ENCODE measurements around the gene PRXL2A.

The PRXL2A gene

GRCh38 chr10:80444646-80445319 is 36.4 kb downstream of the PRXL2A start:
- DNase-seq (ENCODE audit: low spot score), result peak; percentile 56

DNA sequence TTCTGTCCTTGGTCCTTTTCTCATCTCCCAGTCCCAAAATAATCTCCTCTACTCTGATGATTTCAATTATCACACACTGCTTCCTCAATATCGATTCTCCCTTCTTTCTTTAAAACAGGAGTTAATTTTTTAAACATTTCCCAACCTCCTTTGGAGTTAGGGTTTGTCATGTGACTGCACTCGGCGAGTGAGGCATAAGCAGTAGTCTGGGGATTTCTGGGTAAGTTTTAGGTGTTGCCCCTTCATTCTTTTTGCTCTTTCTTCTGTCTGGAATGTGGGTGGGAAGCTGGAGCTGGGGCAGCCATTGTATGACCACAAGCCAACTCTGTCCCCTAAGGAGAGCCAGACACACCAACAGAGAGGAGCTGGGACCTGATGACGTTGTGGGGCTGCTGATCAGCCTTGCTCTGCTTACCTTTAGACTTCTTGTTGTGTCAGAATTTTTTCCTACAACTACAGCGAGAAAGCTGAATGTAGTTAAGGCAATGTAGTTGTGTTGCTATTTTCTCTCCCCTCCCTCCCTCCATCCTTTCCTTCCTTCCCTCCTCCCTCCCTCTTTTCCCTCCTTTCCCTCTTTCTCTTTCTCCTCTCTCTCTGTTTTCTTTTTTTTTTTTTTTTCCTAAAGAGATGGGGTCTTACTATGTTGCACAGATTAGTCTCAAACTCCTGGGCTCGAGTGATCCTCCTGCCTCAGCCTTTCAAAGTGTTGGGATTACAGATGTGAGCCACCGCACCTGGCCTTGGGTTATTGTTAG is 39.3 kb downstream of the PRXL2A start:
- no peak for DNase-seq (ENCODE audit: low spot score)

DNA sequence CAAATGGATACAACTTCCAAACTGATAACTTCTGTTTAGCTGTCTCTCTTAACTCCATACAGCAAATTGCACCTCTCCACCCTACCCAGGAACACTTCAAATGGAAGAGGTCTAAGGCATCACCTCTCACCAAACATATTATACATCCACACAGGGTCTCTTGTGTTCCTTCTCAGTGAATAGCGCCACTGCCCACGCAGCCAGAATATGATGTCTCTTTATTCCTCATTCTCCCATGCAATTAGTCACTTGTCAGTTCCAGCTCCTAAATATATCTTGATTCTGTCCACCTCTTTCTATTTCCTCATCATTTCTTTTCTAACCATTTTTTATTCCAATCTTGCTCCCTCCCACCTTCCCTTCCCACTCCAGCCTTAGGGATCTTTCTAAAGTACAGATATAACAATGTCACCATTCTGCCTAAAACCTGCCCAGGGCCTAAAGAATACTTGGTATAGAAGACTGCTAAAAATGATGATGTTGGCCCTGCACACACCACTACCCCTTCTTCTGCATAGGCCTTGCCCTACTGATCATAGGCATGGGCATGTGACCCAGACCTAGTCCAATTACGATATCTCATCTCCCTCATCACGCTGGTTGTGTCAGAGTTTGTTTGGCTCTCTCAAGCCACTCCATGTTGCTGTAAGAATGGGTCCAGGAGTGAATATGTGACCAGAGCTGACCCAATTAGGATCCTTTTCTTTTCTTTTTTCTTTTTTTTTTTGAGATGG is 40.0 kb downstream of the PRXL2A start:
- DNase-seq (ENCODE audit: low spot score), result no peak

- DNase-seq (ENCODE audit: low spot score), result no peak
These were observed 41.2 kb downstream of the PRXL2A start for GRCh38 chr10:80449520-80449919.

DNA sequence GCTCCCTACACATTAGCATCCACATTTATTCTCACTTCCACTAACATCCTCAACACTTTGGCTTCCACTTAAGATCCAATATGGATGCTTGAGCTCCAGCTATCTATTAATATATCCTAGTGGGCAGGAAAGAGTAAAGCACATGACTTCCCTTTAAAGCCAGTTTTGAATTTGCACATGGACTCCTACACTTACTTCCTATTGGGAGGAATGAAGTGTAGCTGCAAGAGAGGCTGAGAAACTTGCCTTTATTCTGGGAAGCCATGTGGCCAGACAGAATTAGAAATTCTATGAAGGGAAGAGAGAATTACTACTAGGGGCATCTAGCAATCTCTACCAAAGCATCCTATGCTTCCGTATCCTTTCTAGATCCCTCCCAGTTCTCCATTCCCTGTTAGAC is 42.8 kb downstream of the PRXL2A start:
- DNase-seq (ENCODE audit: low spot score), result no peak

- DNase-seq (ENCODE audit: low spot score), result no peak
These were observed 43.7 kb downstream of the PRXL2A start for GRCh38 chr10:80452069-80452468.

DNA sequence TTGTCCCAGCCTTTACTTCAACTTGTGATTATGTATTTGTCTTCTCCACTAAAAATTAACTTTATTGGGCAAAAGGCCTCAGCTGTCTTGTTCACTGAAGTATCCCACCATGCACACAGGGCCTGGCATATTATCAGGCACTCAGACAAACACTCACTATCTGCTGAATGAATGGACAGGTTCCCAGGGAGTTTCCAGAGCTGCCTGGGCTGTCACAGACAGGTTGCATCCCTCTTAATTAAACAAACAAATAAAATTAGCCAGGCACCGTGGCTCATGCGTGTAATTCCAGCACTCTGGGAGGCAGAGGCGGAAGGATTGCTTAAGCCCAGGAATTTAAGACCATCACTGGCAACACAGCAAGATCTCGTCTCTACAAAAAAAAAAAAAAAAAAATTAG is 44.3 kb downstream of the PRXL2A start:
- DNase-seq (ENCODE audit: low spot score), result no peak

GRCh38 chr10:80453056-80453841 is 44.9 kb downstream of the PRXL2A start:
- DNase-seq (ENCODE audit: low spot score), result no peak

- peak; percentile 92 for DNase-seq (ENCODE audit: low spot score)
These were observed 45.6 kb downstream of the PRXL2A start, which contains the start of gene TSPAN14 for GRCh38 chr10:80453842-80454512. TSS of gene TSPAN14 (plus strand) at chr10:80454310. CDS start at chr10:80489234, 34,924 bp downstream.

DNA sequence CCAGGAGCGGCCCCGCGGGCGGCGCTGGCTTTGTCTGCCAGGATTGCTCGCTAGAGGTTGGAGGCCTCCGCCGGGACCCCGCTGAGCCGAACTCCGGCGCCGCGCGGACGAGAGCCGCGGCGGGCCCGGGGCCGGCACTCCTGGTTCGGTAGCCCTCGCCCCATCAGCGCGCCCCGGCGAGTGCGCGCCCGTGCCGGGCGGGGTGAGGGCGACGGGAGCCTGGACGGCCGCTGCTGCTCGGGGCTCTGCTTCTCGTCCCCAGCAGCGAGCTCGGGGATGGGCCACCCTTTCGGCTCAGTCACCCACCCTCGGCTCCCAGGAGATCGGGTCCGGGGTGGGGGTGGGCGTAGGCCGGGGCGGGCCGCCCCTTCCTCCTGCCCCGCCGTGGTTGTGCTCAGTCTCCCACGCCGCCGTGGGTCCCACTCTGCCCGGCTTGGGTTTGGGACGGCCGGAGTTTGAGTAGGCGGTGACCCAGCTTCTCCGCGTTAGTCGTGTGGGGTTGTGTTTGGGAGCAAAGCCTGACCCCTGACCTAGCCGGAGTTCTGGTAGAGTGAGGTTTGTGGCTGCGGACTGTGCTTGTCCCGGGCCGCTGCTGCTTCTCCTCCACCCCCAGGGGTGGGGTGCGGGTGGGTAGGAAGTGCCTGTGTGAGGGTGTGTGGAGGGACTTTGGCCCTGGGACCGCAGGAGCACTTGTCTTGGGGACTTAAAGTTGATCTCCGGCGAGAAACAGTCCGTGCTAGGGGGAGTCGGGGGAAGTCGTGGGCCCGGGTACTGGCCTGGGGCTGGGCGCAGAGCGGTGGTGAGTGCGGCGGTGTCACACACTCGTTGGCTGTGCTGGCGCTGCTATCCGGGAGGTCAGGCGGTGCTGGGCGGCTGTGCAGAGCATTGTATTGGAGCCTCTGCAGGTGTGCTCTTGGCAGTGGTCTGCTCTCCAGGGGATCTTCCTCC is 46.4 kb downstream of the PRXL2A start:
- DNase-seq (ENCODE audit: low spot score), result peak; percentile 58

- DNase-seq (ENCODE audit: low spot score), result no peak
These were observed 47.4 kb downstream of the PRXL2A start for GRCh38 chr10:80455461-80456349.

- DNase-seq (ENCODE audit: low spot score), result no peak
These were observed 49.4 kb downstream of the PRXL2A start for GRCh38 chr10:80457554-80458262.

DNA sequence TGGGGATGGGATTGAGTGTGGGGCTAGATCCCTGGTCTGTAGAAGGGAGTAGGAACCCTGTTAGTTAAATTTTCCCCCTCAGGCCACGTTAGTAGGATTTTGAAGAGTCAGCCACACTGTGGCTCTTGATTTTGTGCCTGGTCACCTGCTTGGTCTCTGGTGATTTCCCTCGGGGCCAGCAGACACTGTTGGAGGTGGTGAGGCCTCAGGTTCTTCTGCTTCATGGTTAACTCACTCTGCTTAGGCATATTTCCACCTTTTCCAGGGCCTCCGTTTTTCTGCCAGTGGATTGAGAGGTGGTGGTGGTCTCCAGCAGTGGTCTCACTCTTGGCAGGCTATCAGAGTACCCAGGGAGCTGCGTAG is 49.9 kb downstream of the PRXL2A start:
- no peak for DNase-seq (ENCODE audit: low spot score)

- no peak for DNase-seq (ENCODE audit: low spot score)
These were observed 50.3 kb downstream of the PRXL2A start for GRCh38 chr10:80458638-80459037.

DNA sequence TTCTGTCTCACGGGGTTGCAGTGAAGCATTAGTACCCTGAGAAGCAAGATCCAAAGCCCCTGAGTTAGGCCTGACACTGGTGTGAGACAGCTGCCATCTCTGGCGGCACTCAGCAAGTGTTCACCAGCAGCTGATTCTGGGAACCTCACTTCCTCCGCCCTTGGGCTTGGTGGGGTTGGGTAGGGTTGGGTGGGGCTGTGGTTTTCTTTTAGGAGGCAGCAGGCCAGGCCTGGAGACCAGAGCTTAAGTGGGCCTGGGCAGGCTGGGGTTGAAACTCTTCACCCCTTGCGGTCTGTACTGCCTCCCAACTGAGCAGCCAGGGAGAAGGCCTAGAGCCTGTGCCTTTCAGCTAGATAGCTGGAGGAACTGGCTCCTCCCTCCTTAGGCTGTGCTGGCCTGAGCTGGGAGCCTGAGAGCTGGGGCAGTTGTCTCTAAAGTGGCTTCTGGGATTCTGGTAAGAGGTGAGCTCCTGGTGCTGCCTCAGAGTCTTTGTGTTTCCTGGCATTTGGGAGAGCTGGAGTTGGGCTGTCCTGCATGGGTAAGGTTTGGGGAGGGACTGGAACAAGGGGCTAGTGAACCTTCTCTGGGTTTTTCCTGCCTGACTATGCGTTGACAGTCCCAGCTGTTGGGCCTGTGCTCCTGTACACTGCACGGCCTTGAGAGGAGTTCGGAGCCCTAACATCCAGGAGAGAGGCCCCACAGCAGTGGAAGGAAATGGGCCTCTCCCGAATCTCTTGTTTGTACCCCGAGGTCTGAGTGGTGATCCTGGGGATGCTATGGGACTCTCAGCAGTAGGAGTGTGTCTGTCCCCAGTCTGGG is 50.9 kb downstream of the PRXL2A start:
- no peak for DNase-seq (ENCODE audit: low spot score)

GRCh38 chr10:80460399-80461207 is 52.3 kb downstream of the PRXL2A start:
- no peak for DNase-seq (ENCODE audit: low spot score)
